Activated T-cell treated with anti-CD3 and anti-CD28 coated beads, Interleukin-2, amount 50 U/mL, for 72 hours (primary cell): ENCODE results near the gene VTI1A. TPM values are rescaled to one million over a fixed set of nuclear protein-coding genes. Genes with fewer than 3 reads are reported as not detected.

Experiments used
- ATAC-seq, 2 donors: fragments of 150-1000 bp; cut with Tn5 transposase; replicated peaks in 1 of 2; 2 replicates each; pipeline ENCODE4 v1.10.0; 2021; ENCODE audit warnings: moderate library complexity in 2 of 2, mild to moderate bottlenecking in 1 of 2
- DNase-seq, 2 donors: peaks; one replicate each; pipeline ENCODE4 v3.0.0; 2021 to 2022; ENCODE audit warnings: mixed read lengths in 1 of 2
- H3K27ac Mint-ChIP-seq: one replicate; pipeline ENCODE4 v1.8.0; 2022; ENCODE audit warnings: mild to moderate bottlenecking, moderate library complexity, mixed read lengths
- H3K27me3 Mint-ChIP-seq: one replicate; pipeline ENCODE4 v1.8.0; 2022; ENCODE audit warnings: low read depth, mixed read lengths
- H3K36me3 Mint-ChIP-seq, 2 donors: one replicate each; pipeline ENCODE4 v1.8.0; 2022; ENCODE audit warnings: mixed read lengths in 2 of 2, mild to moderate bottlenecking in 1 of 2; ENCODE audit not compliant: insufficient read depth in 2 of 2
- H3K4me1 Mint-ChIP-seq: one replicate; pipeline ENCODE4 v1.8.0; 2022; ENCODE audit warnings: low read depth, mixed read lengths
- H3K4me3 Mint-ChIP-seq, 2 donors: one replicate each; pipeline ENCODE4 v1.8.0; 2022; ENCODE audit warnings: mild to moderate bottlenecking in 2 of 2, mixed read lengths in 2 of 2, moderate library complexity in 2 of 2
- H3K9me3 Mint-ChIP-seq, 2 donors: one replicate each; pipeline ENCODE4 v1.8.0; 2022; ENCODE audit warnings: mixed read lengths in 2 of 2
- total RNA-seq, 2 donors: library from RNA; stranded (reverse); gene quantifications; one replicate each; pipeline ENCODE4 v1.2.3, GENCODE V29; 2022

Gene VTI1A
- total RNA-seq, 2 donors from 2014 or later = 65.5 to 71.8 TPM

GRCh38 chr10:112593023-112593422 is 146.0 kb downstream of the VTI1A start:
- DNase-seq (no peak), ATAC-seq (no peak)
- Mint-ChIP-seq H3K27me3 (no peaks in the 10 kb centered on the region), H3K4me1 (no peaks in the 10 kb centered on the region), H3K9me3 (peaks cover 2 to 9% of the 10 kb centered on the region in 2 donors), H3K36me3 (peaks cover 6 to 10% of the 10 kb centered on the region in 2 donors), H3K4me3 (no peak overlapping the region), H3K27ac (no peak overlapping the region)

- Mint-ChIP-seq H3K9me3 (no peaks in the 10 kb centered on the region), H3K27me3 (no peaks in the 10 kb centered on the region), H3K36me3 (peaks cover 0 to 2% of the 10 kb centered on the region in 2 donors), H3K4me1 (no peaks in the 10 kb centered on the region), H3K4me3 (no peak overlapping the region), H3K27ac (no peak overlapping the region)
- DNase-seq (no peak), ATAC-seq (no peak)
Measured at GRCh38 chr10:112601214-112602090, 154.4 kb downstream of the VTI1A start.

GRCh38 chr10:112603062-112603461 is 156.0 kb downstream of the VTI1A start:
- H3K36me3 Mint-ChIP-seq = peaks cover 0 to 2% of the 10 kb centered on the region in 2 donors
- ATAC-seq (no peak), DNase-seq (no peak)

GRCh38 chr10:112605063-112605462 is 158.0 kb downstream of the VTI1A start:
- DNase-seq (no peak), ATAC-seq (no peak)
- H3K27me3 Mint-ChIP-seq = no peaks in the 10 kb centered on the region
- no peak overlapping the region for H3K4me3 Mint-ChIP-seq
- H3K4me1 Mint-ChIP-seq = no peaks in the 10 kb centered on the region
- peaks cover 0 to 2% of the 10 kb centered on the region in 2 donors for H3K36me3 Mint-ChIP-seq
- H3K27ac Mint-ChIP-seq = no peak overlapping the region
- H3K9me3 Mint-ChIP-seq = no peaks in the 10 kb centered on the region

More at GRCh38 chr10:112603062-112603461, 156.0 kb downstream of the VTI1A start:
- H3K4me1 Mint-ChIP-seq = no peaks in the 10 kb centered on the region
- H3K9me3 Mint-ChIP-seq = no peaks in the 10 kb centered on the region
- no peaks in the 10 kb centered on the region for H3K27me3 Mint-ChIP-seq
- no peak overlapping the region for H3K4me3 Mint-ChIP-seq
- no peak overlapping the region for H3K27ac Mint-ChIP-seq

GRCh38 chr10:112607506-112607905 is 160.5 kb downstream of the VTI1A start:
- Mint-ChIP-seq H3K4me1 (no peaks in the 10 kb centered on the region), H3K4me3 (no peak overlapping the region), H3K27ac (no peak overlapping the region), H3K36me3 (peaks cover 0 to 2% of the 10 kb centered on the region in 2 donors), H3K9me3 (no peaks in the 10 kb centered on the region), H3K27me3 (no peaks in the 10 kb centered on the region)
- ATAC-seq (no peak), DNase-seq (no peak)

- no peak for DNase-seq
- Mint-ChIP-seq H3K27me3 (no peaks in the 10 kb centered on the region), H3K36me3 (peaks cover 6 to 8% of the 10 kb centered on the region in 2 donors), H3K9me3 (peaks cover 0 to 5% of the 10 kb centered on the region in 2 donors), H3K27ac (no peak overlapping the region), H3K4me1 (no peaks in the 10 kb centered on the region), H3K4me3 (no peak overlapping the region)
- ATAC-seq = no peak
Measured at GRCh38 chr10:112613620-112614019, 166.6 kb downstream of the VTI1A start.

- Mint-ChIP-seq H3K4me1 (no peaks in the 10 kb centered on the region), H3K27ac (no peak overlapping the region), H3K27me3 (no peaks in the 10 kb centered on the region), H3K4me3 (no peak overlapping the region), H3K9me3 (peaks cover 0 to 5% of the 10 kb centered on the region in 2 donors), H3K36me3 (peaks cover 6 to 8% of the 10 kb centered on the region in 2 donors)
- ATAC-seq = no peak
- DNase-seq = no peak
Measured at GRCh38 chr10:112614072-112614471, 167.1 kb downstream of the VTI1A start.

- peaks cover 6 to 8% of the 10 kb centered on the region in 2 donors for H3K36me3 Mint-ChIP-seq
- DNase-seq = no peak
Measured at GRCh38 chr10:112614586-112614985, 167.6 kb downstream of the VTI1A start.

GRCh38 chr10:112615269-112615668 is 168.3 kb downstream of the VTI1A start:
- ATAC-seq (no peak), DNase-seq (no peak)
- H3K4me3 Mint-ChIP-seq = no peak overlapping the region
- H3K27ac Mint-ChIP-seq = no peak overlapping the region
- peaks cover 6 to 8% of the 10 kb centered on the region in 2 donors for H3K36me3 Mint-ChIP-seq
- peaks cover 0 to 5% of the 10 kb centered on the region in 2 donors for H3K9me3 Mint-ChIP-seq
- no peaks in the 10 kb centered on the region for H3K27me3 Mint-ChIP-seq
- no peaks in the 10 kb centered on the region for H3K4me1 Mint-ChIP-seq

More at GRCh38 chr10:112614586-112614985, 167.6 kb downstream of the VTI1A start:
- peaks cover 0 to 5% of the 10 kb centered on the region in 2 donors for H3K9me3 Mint-ChIP-seq
- no peak overlapping the region for H3K27ac Mint-ChIP-seq
- H3K4me1 Mint-ChIP-seq = no peaks in the 10 kb centered on the region
- ATAC-seq = no peak
- no peak overlapping the region for H3K4me3 Mint-ChIP-seq
- no peaks in the 10 kb centered on the region for H3K27me3 Mint-ChIP-seq

GRCh38 chr10:112616647-112617046 is 169.6 kb downstream of the VTI1A start:
- ATAC-seq (no peak), DNase-seq (no peak)
- H3K36me3 Mint-ChIP-seq = peaks cover 6 to 8% of the 10 kb centered on the region in 2 donors
- H3K4me1 Mint-ChIP-seq = no peaks in the 10 kb centered on the region
- H3K27me3 Mint-ChIP-seq = no peaks in the 10 kb centered on the region
- no peak overlapping the region for H3K27ac Mint-ChIP-seq
- peaks cover 0 to 5% of the 10 kb centered on the region in 2 donors for H3K9me3 Mint-ChIP-seq
- no peak overlapping the region for H3K4me3 Mint-ChIP-seq

GRCh38 chr10:112618814-112619213 is 171.8 kb downstream of the VTI1A start:
- ATAC-seq (no peak), DNase-seq (no peak)
- H3K27ac Mint-ChIP-seq = no peak overlapping the region
- peaks cover 4 to 6% of the 10 kb centered on the region in 2 donors for H3K36me3 Mint-ChIP-seq
- no peaks in the 10 kb centered on the region for H3K27me3 Mint-ChIP-seq
- H3K9me3 Mint-ChIP-seq = peaks cover 0 to 5% of the 10 kb centered on the region in 2 donors
- no peak overlapping the region for H3K4me3 Mint-ChIP-seq
- no peaks in the 10 kb centered on the region for H3K4me1 Mint-ChIP-seq

GRCh38 chr10:112619556-112619955 is 172.5 kb downstream of the VTI1A start:
- H3K27me3 Mint-ChIP-seq = no peaks in the 10 kb centered on the region
- ATAC-seq (no peak), DNase-seq (no peak)
- no peak overlapping the region for H3K4me3 Mint-ChIP-seq
- no peaks in the 10 kb centered on the region for H3K4me1 Mint-ChIP-seq
- H3K36me3 Mint-ChIP-seq = peaks cover 3 to 6% of the 10 kb centered on the region in 2 donors
- peaks cover 0 to 5% of the 10 kb centered on the region in 2 donors for H3K9me3 Mint-ChIP-seq
- no peak overlapping the region for H3K27ac Mint-ChIP-seq

- Mint-ChIP-seq H3K36me3 (no peaks in the 10 kb centered on the region), H3K27ac (no peak overlapping the region), H3K4me1 (no peaks in the 10 kb centered on the region)
Measured at GRCh38 chr10:112622786-112623185, 175.8 kb downstream of the VTI1A start.

More at GRCh38 chr10:112622786-112623185, 175.8 kb downstream of the VTI1A start:
- ATAC-seq (no peak), DNase-seq (no peak)
- Mint-ChIP-seq H3K27me3 (no peaks in the 10 kb centered on the region), H3K4me3 (no peak overlapping the region), H3K9me3 (no peaks in the 10 kb centered on the region)
